SKM-1 treated with dmso at 0.1 percent for 144 hours (cell line): Measurements from ENCODE around the gene LRRN2.
"Not testable (repeated sequence)": the region's sequence is repeated elsewhere in the genome, so short reads cannot be mapped to it uniquely, and the experiment has no call there.

Source experiments
- DNase-seq: peaks from one replicate; lab custom pipeline; 2025; ENCODE audit not compliant: unreplicated experiment; lab: John Stamatoyannopoulos, UW

The LRRN2 gene

GRCh38 chr1:204685236-204686006 is at the start of gene LRRN2:
Gene LRRN2, minus strand, starts transcription at chr1:204685738. Its CDS starts 65,746 bp downstream, at chr1:204619992.
- no peak for DNase-seq

DNA sequence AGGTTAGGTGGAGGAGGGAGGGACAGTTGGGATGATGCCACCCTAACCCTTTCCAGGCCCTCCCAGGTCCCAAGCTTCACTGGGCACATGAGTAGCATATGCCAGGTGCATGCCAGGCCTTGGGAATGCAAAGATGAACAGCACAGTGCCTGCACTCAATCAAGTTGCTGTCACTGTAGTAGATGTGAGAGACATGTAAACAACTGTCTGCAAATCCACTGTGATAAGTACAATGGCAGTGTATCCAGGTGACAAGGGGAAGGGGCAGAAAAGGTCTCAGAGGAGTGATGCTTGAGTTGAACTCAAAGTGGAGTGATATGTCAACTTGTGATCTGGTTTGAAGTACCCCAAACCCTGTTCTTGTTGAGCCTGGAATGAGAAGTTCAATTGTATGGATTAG is 49.5 kb upstream of the LRRN2 start:
- DNase-seq = no peak

DNA sequence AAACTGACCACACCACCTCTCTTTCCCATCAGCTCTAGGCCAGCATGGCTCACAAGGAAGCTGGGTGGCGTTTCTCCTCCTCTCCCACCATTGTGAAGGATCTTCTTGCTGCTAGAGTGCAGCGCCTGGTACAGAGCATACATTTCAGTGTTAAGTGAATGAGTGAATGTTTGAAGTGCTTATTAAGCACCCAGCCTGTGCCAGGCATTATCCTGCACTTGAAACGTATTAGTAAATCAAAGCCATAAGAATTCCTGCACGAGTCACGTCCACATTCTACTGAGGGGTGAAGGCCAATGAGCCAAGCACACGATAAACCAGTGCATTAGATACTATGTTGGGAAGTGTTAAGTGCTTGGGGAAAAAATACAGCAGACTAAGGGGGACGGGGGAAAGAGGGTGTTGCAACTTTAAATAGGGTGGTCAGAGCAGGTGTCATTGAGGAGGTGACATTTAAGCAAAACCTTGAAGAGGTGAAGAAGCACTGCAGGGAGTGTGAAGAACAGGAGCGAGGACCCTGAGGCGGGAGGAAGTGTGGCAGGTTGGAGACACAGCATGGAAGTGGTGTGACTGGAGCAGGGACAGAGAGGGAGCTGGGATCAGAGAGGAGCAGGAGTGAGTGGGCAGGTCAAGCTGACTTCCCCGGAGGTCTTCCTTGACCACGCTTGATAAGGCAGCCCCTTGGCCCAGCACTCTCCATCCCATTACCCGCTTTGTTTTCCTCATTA is 48.5 kb upstream of the LRRN2 start:
- DNase-seq = no peak

DNA sequence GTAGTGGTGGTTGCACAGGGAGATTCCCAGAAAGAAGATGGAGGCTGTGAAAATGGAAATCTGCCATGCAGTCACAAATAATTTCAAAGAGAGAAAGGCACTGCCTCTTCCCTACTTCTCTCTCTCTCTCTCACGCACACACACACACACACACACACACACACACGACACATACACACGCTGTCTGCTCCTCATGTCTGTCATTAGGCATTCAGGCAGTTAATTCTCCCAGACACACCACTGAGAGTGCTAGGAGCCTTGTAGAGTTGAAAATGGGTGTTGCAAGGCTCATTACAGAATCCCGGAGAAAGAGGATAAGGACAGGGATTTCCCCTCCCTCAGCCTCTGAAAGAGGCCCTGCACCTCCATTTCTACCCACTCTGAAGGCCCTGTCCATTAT is 47.8 kb upstream of the LRRN2 start:
- DNase-seq = no peak

DNA sequence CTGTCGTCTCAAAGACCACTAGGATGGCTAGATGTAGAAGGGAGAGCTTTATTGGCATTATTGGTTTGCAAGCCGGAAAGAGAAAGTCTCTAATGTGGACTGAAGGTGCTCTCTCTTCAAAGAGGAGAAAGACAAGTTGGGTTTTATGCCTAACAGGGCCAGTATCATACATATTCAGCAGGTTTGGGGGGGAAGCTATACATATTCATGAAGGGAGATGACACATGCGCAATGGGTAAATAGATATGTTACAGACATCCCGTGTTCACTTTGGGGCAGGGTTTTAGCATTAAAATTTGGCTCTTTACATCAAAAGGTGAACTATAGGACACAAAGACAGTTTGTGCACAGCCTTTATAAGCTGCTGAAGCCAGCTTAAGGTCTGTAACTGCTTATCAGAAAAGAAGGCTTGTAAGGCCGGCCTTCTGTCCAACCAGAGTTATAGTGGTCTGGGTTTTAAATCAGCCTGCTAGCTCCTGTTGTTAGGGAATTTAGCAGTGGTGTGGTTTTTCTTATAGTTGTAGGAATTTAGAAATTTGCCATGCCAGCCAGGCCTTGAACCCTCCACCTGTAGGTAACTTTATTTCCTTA is 46.5 kb upstream of the LRRN2 start:
- DNase-seq = no peak

GRCh38 chr1:204731509-204731908 is 46.0 kb upstream of the LRRN2 start:
- no peak for DNase-seq

- DNase-seq = no peak
Measured at GRCh38 chr1:204730826-204731459, 45.4 kb upstream of the LRRN2 start.

- DNase-seq = no peak
Measured at GRCh38 chr1:204729516-204729915, 44.0 kb upstream of the LRRN2 start.

- no peak for DNase-seq
Measured at GRCh38 chr1:204728456-204728855, 42.9 kb upstream of the LRRN2 start.

GRCh38 chr1:204728045-204728444 is 42.5 kb upstream of the LRRN2 start:
- DNase-seq = no peak

- not testable (repeated sequence) for DNase-seq
Measured at GRCh38 chr1:204727438-204727837, 41.9 kb upstream of the LRRN2 start.

DNA sequence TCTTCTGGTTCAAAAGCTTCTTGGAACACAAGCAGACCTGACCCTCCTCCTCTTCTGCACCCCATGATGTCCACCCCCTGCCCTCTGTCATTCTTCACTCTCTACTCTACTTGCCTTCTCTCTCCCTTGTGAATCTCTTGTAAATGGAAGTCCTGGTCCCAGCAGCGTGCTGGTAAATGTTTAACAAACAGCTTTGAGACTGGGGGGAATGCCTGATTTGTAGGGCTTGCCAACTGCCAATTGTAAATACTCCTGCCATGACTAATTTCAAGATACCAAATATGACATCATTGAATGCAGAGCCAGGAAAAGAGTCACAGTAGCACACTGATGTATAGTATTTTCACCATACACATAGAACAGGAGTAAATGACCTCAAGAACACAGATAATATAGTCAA is 40.9 kb upstream of the LRRN2 start:
- DNase-seq = no peak

DNA sequence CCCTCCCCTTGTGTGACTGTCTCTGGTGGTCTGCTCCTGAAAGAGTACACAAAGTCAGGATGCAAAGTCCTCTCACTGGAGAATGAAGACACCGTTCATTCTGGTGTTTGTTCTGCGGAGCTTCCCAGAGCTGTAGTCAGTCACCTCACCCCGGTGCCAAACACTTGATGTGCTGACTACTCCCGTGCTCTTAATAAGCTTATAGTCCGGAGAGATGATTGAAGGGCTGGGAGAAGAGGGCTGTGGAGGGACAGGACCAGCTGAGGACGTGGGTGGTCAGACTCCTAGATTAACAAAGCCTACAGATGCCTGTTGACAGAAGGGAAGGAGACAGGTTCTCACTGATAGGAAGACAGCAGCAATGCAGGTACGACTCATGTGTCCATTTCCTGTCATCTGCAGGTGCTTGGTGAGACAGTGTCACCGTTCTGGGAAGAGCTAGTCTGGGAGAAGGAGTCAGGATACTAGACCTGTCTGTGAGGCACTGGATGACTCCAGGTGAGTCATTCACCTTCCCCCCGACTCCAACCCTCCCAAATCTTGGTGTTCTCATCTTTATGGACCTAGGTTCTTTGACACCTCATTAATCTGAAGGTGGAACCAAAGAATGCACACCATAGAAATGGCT is 40.4 kb upstream of the LRRN2 start:
- no peak for DNase-seq

DNA sequence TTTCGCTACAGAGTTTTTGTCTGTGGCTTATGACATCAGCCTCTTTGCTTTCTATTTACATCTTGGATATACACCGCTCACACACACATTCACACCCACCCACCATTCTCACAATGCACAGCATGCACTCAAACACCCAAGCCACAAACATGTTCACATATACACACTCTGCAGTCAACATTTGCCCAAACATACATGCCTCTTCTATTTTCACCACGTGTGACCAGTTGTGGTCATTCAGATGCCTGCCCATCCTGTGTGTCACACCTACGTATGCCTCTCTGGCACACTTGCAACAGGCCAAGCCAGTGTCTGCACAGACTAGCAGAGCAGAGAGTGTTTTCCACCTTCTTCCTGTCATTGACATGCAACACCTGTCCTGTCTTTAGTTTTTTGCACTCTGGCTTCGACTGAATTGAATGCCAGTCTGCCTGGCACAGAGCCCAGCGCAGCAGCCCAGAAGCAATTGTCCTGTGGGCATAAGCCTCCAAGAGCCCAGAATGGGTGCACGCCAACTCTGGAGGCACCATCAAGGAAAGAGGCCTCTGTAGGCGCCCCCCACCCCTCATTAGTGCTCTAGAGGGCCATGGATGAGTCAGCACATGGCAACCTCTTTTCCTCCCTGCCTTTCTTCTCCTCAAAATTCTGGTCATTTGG is 37.7 kb upstream of the LRRN2 start:
- no peak for DNase-seq

GRCh38 chr1:204721373-204722055 is 36.0 kb upstream of the LRRN2 start:
- no peak for DNase-seq

GRCh38 chr1:204716660-204717059 is 31.1 kb upstream of the LRRN2 start:
- no peak for DNase-seq

DNA sequence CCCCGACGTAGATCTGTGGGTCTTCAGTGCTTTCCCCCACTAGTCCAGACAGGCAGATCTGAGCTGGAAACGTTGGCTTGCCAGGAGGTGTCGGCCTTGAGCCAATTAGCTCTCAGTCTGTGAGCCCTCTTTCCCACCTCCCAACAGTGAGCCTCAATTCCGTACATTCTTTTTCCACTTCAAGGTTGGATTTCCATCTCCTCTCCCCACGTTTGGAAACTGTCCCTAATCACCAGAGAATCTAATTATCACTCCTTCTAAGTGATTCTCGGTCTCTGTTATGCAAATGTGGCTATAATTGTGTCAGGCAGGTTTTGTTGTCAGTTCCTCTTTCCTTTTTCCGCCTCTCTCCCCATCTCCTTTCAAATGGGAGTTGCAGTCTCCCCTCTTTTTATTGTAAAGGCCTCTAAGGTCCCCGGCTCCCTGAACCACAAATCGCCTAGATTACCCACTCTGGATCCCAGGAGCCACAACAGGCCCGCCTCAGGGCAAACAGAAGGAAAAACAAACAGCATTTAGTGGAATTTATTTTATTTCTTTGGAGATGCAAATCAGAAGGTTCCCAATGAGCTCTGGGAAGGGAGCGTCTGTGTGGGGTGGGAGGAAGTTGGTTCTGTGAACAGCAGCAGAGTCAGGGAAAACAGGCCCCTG is 29.4 kb upstream of the LRRN2 start:
- no peak for DNase-seq

GRCh38 chr1:204714194-204714860 is 28.8 kb upstream of the LRRN2 start:
- DNase-seq = no peak

- no peak for DNase-seq
Measured at GRCh38 chr1:204713541-204713940, 28.0 kb upstream of the LRRN2 start.
